DMS153 (cell line): Measurements from ENCODE around the gene RAB23.

Experiments used
- DNase-seq: peaks from one replicate; lab custom pipeline; 2025; lab: John Stamatoyannopoulos, UW

Gene RAB23

GRCh38 chr6:57221936-57222742, at the start of gene RAB23:
Gene RAB23, minus strand, starts transcription at chr6:57222307. Its CDS starts 11,927 bp downstream, at chr6:57210380.
- peak; percentile 69 for DNase-seq

GRCh38 chr6:57268294-57268640, 46.2 kb upstream of the RAB23 start:
- no peak for DNase-seq

- peak; percentile 35 for DNase-seq
Observed at GRCh38 chr6:57267586-57268293, 45.6 kb upstream of the RAB23 start.

- no peak for DNase-seq
Observed at GRCh38 chr6:57265755-57266221, 43.7 kb upstream of the RAB23 start.

GRCh38 chr6:57263739-57264138, 41.6 kb upstream of the RAB23 start:
- DNase-seq, result no peak

GRCh38 chr6:57262901-57263694, 41.0 kb upstream of the RAB23 start:
- DNase-seq, result no peak

- no peak for DNase-seq
Observed at GRCh38 chr6:57262488-57262887, 40.4 kb upstream of the RAB23 start.

- DNase-seq, result no peak
Observed at GRCh38 chr6:57261926-57262325, 39.8 kb upstream of the RAB23 start.

- DNase-seq, result no peak
Observed at GRCh38 chr6:57259064-57259463, 37.0 kb upstream of the RAB23 start.

- no peak for DNase-seq
Observed at GRCh38 chr6:57257911-57258541, 35.9 kb upstream of the RAB23 start.

- no peak for DNase-seq
Observed at GRCh38 chr6:57256541-57256940, 34.4 kb upstream of the RAB23 start.

GRCh38 chr6:57255451-57256169, 33.5 kb upstream of the RAB23 start:
- DNase-seq, result no peak

- DNase-seq, result no peak
Observed at GRCh38 chr6:57254055-57254717, 32.1 kb upstream of the RAB23 start.

GRCh38 chr6:57252975-57253374, 30.9 kb upstream of the RAB23 start:
- no peak for DNase-seq

GRCh38 chr6:57252137-57252536, 30.0 kb upstream of the RAB23 start:
- DNase-seq, result no peak

GRCh38 chr6:57250348-57250747, 28.2 kb upstream of the RAB23 start:
- DNase-seq, result no peak

- no peak for DNase-seq
Observed at GRCh38 chr6:57248311-57248895, 26.3 kb upstream of the RAB23 start.

- no peak for DNase-seq
Observed at GRCh38 chr6:57247603-57248002, 25.5 kb upstream of the RAB23 start.

- DNase-seq, result no peak
Observed at GRCh38 chr6:57246307-57246706, 24.2 kb upstream of the RAB23 start.

GRCh38 chr6:57243954-57244353, 21.8 kb upstream of the RAB23 start:
- DNase-seq, result no peak
